BJ (cell line): ENCODE results near the gene GOLPH3L. TPM values are rescaled to one million over a fixed set of nuclear protein-coding genes. Genes with fewer than 3 reads are reported as not detected.

Source experiments
- CTCF ChIA-PET: fragments of 350-600 bp; formaldehyde crosslinking; extraction: SDS; loops from one replicate; lab custom pipeline; 2021; ENCODE audit warnings: antibody characterized with exemption, inconsistent platforms; lab: Yijun Ruan, JAX
- POLR2A ChIA-PET: fragments of 300-600 bp; sonication (Branson Sonifier 250); formaldehyde crosslinking; extraction: SDS; loops from one replicate; lab custom pipeline; 2021; ENCODE audit warnings: antibody characterized with exemption; lab: Charles Lee
- DNase-seq: peaks from one replicate; pipeline ENCODE4 v3.0.0-alpha.2; 2011; ENCODE audit warnings: low read depth
- H3K27me3 ChIP-seq: 2 replicates; pipeline ENCODE4 v1.6.0; 2011; ENCODE audit warnings: low read length; ENCODE audit not compliant: control insufficient read depth, insufficient read depth
- H3K36me3 ChIP-seq: 2 replicates; pipeline ENCODE4 v1.5.1; 2011; ENCODE audit warnings: low read length; ENCODE audit not compliant: control insufficient read depth, insufficient read depth
- H3K4me3 ChIP-seq: 2 replicates; pipeline ENCODE4 v1.5.1; 2011; ENCODE audit warnings: low read depth, mild to moderate bottlenecking, control low read depth, low read length
- polyA plus RNA-seq: library from polyadenylated mRNA; depleted of rRNA; stranded (reverse); fragments of >200 nt; gene quantifications from 2 replicates; pipeline ENCODE4 v1.2.3, GENCODE V29; 2011
- TF ChIP-seq, protein P1 (sequence below): IDR thresholded peaks from 2 replicates; pipeline ENCODE4 v1.5.1; 2011; ENCODE audit warnings: low read depth, mild to moderate bottlenecking, control low read depth, inconsistent platforms, low read length, moderate library complexity; ENCODE audit not compliant: insufficient read depth

GOLPH3L gene
- polyA plus RNA-seq, 1 experiment = 14.6 TPM

DNA sequence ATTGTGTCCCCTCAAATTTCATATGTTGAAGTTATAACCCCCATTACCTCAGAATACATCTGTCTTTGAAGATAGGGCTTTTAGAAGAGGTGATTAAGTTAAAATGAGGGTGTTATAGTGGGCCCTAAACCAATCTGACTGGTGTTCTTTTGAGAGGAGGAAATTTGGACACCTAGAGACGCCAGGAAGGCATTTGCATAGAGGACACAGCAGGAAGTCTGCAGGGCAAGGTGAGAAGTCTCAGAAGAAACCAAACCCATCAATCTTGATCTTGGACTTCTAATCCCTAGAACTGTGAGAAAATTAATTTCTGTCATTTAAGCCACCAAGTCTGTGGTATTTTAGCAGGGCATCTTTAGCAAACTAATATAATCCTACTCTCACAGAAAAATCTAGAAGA is 13.0 kb downstream of the GOLPH3L start:
- TF ChIP-seq, protein P1, sequence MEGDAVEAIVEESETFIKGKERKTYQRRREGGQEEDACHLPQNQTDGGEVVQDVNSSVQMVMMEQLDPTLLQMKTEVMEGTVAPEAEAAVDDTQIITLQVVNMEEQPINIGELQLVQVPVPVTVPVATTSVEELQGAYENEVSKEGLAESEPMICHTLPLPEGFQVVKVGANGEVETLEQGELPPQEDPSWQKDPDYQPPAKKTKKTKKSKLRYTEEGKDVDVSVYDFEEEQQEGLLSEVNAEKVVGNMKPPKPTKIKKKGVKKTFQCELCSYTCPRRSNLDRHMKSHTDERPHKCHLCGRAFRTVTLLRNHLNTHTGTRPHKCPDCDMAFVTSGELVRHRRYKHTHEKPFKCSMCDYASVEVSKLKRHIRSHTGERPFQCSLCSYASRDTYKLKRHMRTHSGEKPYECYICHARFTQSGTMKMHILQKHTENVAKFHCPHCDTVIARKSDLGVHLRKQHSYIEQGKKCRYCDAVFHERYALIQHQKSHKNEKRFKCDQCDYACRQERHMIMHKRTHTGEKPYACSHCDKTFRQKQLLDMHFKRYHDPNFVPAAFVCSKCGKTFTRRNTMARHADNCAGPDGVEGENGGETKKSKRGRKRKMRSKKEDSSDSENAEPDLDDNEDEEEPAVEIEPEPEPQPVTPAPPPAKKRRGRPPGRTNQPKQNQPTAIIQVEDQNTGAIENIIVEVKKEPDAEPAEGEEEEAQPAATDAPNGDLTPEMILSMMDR = no peak
- ChIA-PET POLR2A (no interaction called here), CTCF (interaction anchor here (1.2 kb wide), 1 partner anchor 123 kb away, joined by 4 read pairs; no protein-coding TSS in a partner anchor)
- no peak overlapping the region for H3K4me3 ChIP-seq
- H3K36me3 ChIP-seq = no peaks in the 10 kb centered on the region; the same call in 1 of the 2 replicates
- H3K27me3 ChIP-seq = no peaks in the 10 kb centered on the region
- no peak for DNase-seq

DNA sequence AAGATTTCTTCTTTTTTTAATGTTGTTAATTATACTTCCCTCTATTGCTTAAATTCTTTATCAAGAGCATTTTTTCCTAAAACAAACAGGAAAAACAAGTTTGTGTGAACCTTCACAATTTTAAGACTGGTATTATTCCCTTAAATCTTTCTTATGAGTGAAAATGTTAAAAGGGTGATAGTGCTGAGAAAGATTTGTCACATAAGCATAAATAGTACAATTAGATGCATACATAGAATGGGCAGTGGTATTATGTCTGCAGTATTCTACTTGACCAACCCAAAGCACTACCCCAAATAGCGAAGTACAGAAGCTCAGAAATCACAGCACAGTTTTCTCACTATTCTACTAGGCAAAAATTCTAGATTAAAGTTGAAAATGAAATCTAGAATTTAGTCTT is 18.0 kb downstream of the GOLPH3L start:
- CTCF ChIA-PET = no interaction called here
- TF ChIP-seq, protein P1 = no peak
- Histone ChIP-seq H3K27me3 (no peaks in the 10 kb centered on the region), H3K4me3 (no peak overlapping the region), H3K36me3 (no peaks in the 10 kb centered on the region; the same call in 1 of the 2 replicates)
- POLR2A ChIA-PET = no interaction called here
- DNase-seq = no peak

DNA sequence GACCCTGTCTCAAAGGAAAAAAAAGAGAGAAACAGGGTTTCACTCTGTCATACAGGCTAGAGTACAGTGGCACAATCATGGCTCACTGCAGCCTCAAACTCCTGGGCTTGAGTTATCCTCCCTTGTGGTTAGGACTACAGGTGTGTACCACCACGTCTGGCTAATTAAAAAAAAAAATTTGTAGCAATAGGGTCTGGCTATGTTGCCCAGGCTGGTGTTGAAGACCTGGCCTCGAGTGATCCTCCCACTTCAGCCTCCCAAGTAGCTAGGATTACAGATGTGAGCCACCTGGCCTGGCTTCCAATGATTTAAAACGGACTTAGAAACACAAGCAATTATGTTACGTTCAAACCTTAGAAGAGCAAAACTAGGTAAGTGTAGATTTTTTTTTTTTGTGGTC is 22.1 kb downstream of the GOLPH3L start:
- no peak for DNase-seq
- H3K4me3 ChIP-seq = no peak overlapping the region
- TF ChIP-seq, protein P1 = no peak
- no peaks in the 10 kb centered on the region for H3K27me3 ChIP-seq
- POLR2A ChIA-PET = no interaction called here
- CTCF ChIA-PET = interaction anchor here (0.7 kb wide), 2 partner anchors 38 to 186 kb away, joined by 3 read pairs; no protein-coding TSS in a partner anchor
- H3K36me3 ChIP-seq = no peaks in the 10 kb centered on the region; the same call in 1 of the 2 replicates

DNA sequence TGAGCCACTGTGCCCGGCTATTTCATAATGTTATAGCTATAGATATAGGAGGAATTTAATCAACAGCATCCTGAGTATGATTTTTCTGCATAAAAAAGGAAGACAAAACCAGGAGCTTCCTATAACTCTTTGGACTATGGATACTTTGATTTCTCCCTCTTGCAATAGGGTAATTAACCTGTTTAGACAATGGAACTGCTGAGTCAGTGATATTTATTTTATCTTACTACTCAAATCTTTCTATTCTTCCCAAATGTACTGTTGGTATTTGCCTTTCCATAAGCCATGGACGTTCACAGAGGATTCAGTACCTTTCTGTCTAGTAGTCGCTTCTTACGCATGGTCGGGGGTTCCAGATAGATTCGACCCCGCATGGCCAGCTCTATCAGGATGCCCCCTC is 33.6 kb downstream of the GOLPH3L start:
- no peak for DNase-seq
- 0 out of 2 replicates have a peak, but pooled peaks cover 1% of the 10 kb centered on the region for H3K36me3 ChIP-seq
- POLR2A ChIA-PET = no interaction called here
- CTCF ChIA-PET = no interaction called here
- no peaks in the 10 kb centered on the region for H3K27me3 ChIP-seq
- TF ChIP-seq, protein P1 = no peak
- H3K4me3 ChIP-seq = no peak overlapping the region

DNA sequence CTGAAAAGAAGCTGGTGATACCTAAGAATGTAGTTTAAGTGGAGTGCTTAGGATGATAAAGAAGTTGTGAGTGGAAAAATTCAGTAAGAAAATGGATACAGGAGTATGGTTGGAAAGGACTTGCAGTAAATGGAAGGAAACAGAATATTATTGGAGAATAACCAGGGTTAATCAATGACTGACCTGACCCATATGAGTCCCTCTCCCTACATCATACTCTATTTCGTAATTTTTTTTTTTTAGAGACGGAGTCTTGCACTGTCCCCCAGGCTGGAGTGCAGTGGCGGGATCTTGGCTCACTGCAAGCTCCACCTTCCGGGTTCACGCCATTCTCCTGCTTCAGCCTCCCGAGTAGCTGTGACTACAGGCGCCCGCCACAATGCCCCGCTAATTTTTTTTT is 34.1 kb downstream of the GOLPH3L start:
- Histone ChIP-seq H3K27me3 (no peaks in the 10 kb centered on the region), H3K4me3 (no peak overlapping the region), H3K36me3 (0 out of 2 replicates have a peak, but pooled peaks cover 1% of the 10 kb centered on the region)
- ChIA-PET POLR2A (no interaction called here), CTCF (no interaction called here)
- TF ChIP-seq, protein P1 = no peak
- no peak for DNase-seq
